Adrenal gland (tissue), 5 donors: ENCODE measurements around the gene CHST3.

ENCODE experiments used
- POLR2A ChIP-seq, 2 donors: fragments of 450-650 bp; IDR thresholded peaks; one replicate each; pipeline ENCODE4 v1.6.1; 2017; ENCODE audit warnings: antibody characterized with exemption in 2 of 2, mild to moderate bottlenecking in 2 of 2, moderate library complexity in 1 of 2
- TF ChIP-seq, protein P1 (sequence below), 6 experiments: fragments of 450-650 bp in 4 of 6; fragments of 200-600 bp in 2 of 6; sonication (generic) in 1 of 6; IDR thresholded peaks; 1 replicate in 5 of 6; 2 replicates in 1 of 6; pipeline versions ENCODE4 v1.5.1 to v1.8.0; 2016 to 2021; ENCODE audit warnings: antibody characterized with exemption in 6 of 6, mild to moderate bottlenecking in 2 of 6, moderate library complexity in 1 of 6
- donor health status: DM: no; HTN: no; CAD: no.

DNA sequence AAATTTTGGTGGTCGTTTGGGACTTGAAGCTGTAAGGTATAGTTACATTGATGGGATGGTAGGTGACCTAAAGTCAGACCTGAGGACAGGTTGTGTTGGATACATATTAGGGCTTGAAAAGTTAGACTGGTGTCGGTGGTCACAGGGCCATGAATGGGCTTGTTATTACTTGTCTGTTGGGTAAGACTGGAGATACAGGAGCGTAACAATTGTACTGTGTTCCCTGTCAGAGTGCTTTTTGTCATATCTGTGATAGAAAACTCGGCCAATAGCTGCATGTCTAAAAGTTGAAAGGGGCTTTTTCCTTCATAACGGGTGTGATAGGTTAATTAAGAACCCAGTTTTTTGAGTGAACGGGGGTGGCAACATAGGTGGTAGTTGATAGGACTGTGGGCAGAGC lies 13.5 kb upstream of the CHST3 start:
- TF ChIP-seq POLR2A (IDR thresholded peaks at IDR 0.05), result no peak
- TF ChIP-seq, protein P1, sequence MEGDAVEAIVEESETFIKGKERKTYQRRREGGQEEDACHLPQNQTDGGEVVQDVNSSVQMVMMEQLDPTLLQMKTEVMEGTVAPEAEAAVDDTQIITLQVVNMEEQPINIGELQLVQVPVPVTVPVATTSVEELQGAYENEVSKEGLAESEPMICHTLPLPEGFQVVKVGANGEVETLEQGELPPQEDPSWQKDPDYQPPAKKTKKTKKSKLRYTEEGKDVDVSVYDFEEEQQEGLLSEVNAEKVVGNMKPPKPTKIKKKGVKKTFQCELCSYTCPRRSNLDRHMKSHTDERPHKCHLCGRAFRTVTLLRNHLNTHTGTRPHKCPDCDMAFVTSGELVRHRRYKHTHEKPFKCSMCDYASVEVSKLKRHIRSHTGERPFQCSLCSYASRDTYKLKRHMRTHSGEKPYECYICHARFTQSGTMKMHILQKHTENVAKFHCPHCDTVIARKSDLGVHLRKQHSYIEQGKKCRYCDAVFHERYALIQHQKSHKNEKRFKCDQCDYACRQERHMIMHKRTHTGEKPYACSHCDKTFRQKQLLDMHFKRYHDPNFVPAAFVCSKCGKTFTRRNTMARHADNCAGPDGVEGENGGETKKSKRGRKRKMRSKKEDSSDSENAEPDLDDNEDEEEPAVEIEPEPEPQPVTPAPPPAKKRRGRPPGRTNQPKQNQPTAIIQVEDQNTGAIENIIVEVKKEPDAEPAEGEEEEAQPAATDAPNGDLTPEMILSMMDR (IDR thresholded peaks at IDR 0.05), result no peak
